Activated B cell treated with CpG ODN at 0.5 μM for 24 hours (primary cell): ENCODE data around the gene HDAC2. TPM values are rescaled to one million over a fixed set of nuclear protein-coding genes. Genes with fewer than 3 reads are reported as not detected.

Source experiments
- ATAC-seq: fragments of 200-7000 bp; cut with Tn5 transposase; one replicate; pipeline ENCODE4 v1.10.0; 2021; ENCODE audit warnings: low read depth, mild to moderate bottlenecking, moderate library complexity
- CTCF ChIA-PET: fragments of 350-600 bp; sonication (Branson Sonifier 250); formaldehyde crosslinking; loops from one replicate; lab custom pipeline; 2021; ENCODE audit warnings: antibody characterized with exemption; lab: Charles Lee
- POLR2A ChIA-PET: fragments of 350-600 bp; sonication (Branson Sonifier 250); formaldehyde crosslinking; loops from one replicate; lab custom pipeline; 2021; ENCODE audit warnings: antibody characterized with exemption; lab: Charles Lee
- DNase-seq: peaks from one replicate; pipeline ENCODE4 v3.0.0; 2022
- H3K27ac Mint-ChIP-seq: one replicate; pipeline ENCODE4 v1.8.0; 2020; ENCODE audit warnings: mixed read lengths
- H3K27me3 Mint-ChIP-seq: one replicate; pipeline ENCODE4 v1.8.0; 2021; ENCODE audit warnings: mixed read lengths
- H3K36me3 Mint-ChIP-seq: one replicate; pipeline ENCODE4 v1.8.0; 2021; ENCODE audit warnings: low read depth, mixed read lengths
- H3K4me1 Mint-ChIP-seq: one replicate; pipeline ENCODE4 v1.8.0; 2021; ENCODE audit warnings: mixed read lengths
- H3K4me3 Mint-ChIP-seq: one replicate; pipeline ENCODE4 v1.8.0; 2020; ENCODE audit warnings: mild to moderate bottlenecking, mixed read lengths
- H3K9me3 Mint-ChIP-seq: one replicate; pipeline ENCODE4 v1.8.0; 2020; ENCODE audit warnings: mixed read lengths
- intact Hi-C: fragments of 100-400 bp; cut with micrococcal nuclease; formaldehyde crosslinking; loops from one replicate; pipeline ENCODE4 v1.15.1; 2024
- total RNA-seq: library from RNA; stranded (reverse); gene quantifications from 2 replicates; pipeline ENCODE4 v1.2.3, GENCODE V29; 2022
- TF ChIP-seq, protein P1 (sequence below): fragments of 200-600 bp; IDR thresholded peaks from one replicate; pipeline ENCODE4 v1.8.0; 2022; ENCODE audit warnings: antibody characterized with exemption, mild to moderate bottlenecking

Gene HDAC2
- total RNA-seq, 1 donor from 2014 or later = 68.4 TPM

- no peak for DNase-seq
- ATAC-seq = no peak
- H3K27ac Mint-ChIP-seq = no peak overlapping the region
- no peaks in the 10 kb centered on the region for H3K36me3 Mint-ChIP-seq
- no peaks in the 10 kb centered on the region for H3K4me1 Mint-ChIP-seq
- ChIA-PET CTCF (no interaction called here), POLR2A (no interaction called here)
- intact Hi-C loops = no loop called here
- H3K27me3 Mint-ChIP-seq = no peaks in the 10 kb centered on the region
- peaks cover 12% of the 10 kb centered on the region for H3K9me3 Mint-ChIP-seq
- no peak overlapping the region for H3K4me3 Mint-ChIP-seq
- TF ChIP-seq, protein P1, sequence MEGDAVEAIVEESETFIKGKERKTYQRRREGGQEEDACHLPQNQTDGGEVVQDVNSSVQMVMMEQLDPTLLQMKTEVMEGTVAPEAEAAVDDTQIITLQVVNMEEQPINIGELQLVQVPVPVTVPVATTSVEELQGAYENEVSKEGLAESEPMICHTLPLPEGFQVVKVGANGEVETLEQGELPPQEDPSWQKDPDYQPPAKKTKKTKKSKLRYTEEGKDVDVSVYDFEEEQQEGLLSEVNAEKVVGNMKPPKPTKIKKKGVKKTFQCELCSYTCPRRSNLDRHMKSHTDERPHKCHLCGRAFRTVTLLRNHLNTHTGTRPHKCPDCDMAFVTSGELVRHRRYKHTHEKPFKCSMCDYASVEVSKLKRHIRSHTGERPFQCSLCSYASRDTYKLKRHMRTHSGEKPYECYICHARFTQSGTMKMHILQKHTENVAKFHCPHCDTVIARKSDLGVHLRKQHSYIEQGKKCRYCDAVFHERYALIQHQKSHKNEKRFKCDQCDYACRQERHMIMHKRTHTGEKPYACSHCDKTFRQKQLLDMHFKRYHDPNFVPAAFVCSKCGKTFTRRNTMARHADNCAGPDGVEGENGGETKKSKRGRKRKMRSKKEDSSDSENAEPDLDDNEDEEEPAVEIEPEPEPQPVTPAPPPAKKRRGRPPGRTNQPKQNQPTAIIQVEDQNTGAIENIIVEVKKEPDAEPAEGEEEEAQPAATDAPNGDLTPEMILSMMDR = no peak
Measured at GRCh38 chr6:113930183-113930582, 40.8 kb downstream of the HDAC2 start.

DNA sequence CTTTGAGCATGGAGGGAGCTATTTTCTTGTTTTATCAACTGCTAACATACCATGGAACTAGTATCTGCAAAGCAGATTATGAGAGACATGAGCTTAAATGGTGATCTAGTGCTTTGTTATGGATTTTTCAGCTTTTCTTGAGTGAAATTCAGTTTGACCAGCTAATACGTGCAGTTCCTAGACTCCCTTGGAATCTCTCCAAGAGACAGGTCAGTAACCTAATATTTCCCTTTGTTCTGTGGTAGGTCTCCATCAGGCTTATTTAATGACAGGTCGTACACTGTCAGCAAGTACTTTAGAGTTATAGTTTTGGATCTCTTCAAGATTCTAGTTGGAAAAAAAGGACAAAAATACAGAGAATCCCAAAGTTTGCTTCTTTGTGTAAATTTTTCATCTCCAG, 43.9 kb downstream of the HDAC2 start:
- TF ChIP-seq, protein P1 = no peak
- Mint-ChIP-seq H3K4me1 (no peaks in the 10 kb centered on the region), H3K27me3 (no peaks in the 10 kb centered on the region), H3K27ac (no peak overlapping the region), H3K4me3 (no peak overlapping the region), H3K36me3 (no peaks in the 10 kb centered on the region), H3K9me3 (peaks cover 12% of the 10 kb centered on the region)
- no peak for DNase-seq
- ChIA-PET CTCF (no interaction called here), POLR2A (no interaction called here)
- no peak for ATAC-seq
- intact Hi-C loops = no loop called here

- ChIA-PET CTCF (no interaction called here), POLR2A (no interaction called here)
- ATAC-seq (no peak), DNase-seq (no peak)
- peaks cover 12% of the 10 kb centered on the region for H3K9me3 Mint-ChIP-seq
- no peaks in the 10 kb centered on the region for H3K27me3 Mint-ChIP-seq
- TF ChIP-seq, protein P1 = no peak
- no peaks in the 10 kb centered on the region for H3K36me3 Mint-ChIP-seq
- intact Hi-C loops = no loop called here
- H3K4me3 Mint-ChIP-seq = no peak overlapping the region
- H3K4me1 Mint-ChIP-seq = peaks cover 3% of the 10 kb centered on the region
- no peak overlapping the region for H3K27ac Mint-ChIP-seq
Measured at GRCh38 chr6:113925378-113925777, 45.6 kb downstream of the HDAC2 start.

- Mint-ChIP-seq H3K9me3 (peaks cover 1% of the 10 kb centered on the region), H3K27me3 (no peaks in the 10 kb centered on the region), H3K4me3 (no peak overlapping the region), H3K27ac (no peak overlapping the region), H3K4me1 (peaks cover 3% of the 10 kb centered on the region), H3K36me3 (no peaks in the 10 kb centered on the region)
- DNase-seq (no peak), ATAC-seq (no peak)
- POLR2A ChIA-PET = no interaction called here
- intact Hi-C loops = no loop called here
- TF ChIP-seq, protein P1 = no peak
- CTCF ChIA-PET = no interaction called here
Measured at GRCh38 chr6:113924312-113924723, 46.6 kb downstream of the HDAC2 start.

- TF ChIP-seq, protein P1 = no peak
- Mint-ChIP-seq H3K27ac (no peak overlapping the region), H3K4me3 (no peak overlapping the region), H3K36me3 (no peaks in the 10 kb centered on the region), H3K4me1 (peaks cover 3% of the 10 kb centered on the region), H3K9me3 (no peaks in the 10 kb centered on the region), H3K27me3 (no peaks in the 10 kb centered on the region)
- POLR2A ChIA-PET = no interaction called here
- CTCF ChIA-PET = no interaction called here
- intact Hi-C loops = no loop called here
- DNase-seq (no peak), ATAC-seq (no peak)
Measured at GRCh38 chr6:113923526-113923925, 47.4 kb downstream of the HDAC2 start.
